HEK293 (cell line): ENCODE data around the gene GLT8D2.

Source experiments
- CTCF ChIA-PET: fragments of 350-600 bp; formaldehyde crosslinking; extraction: SDS; loops from one replicate; lab custom pipeline; 2021; ENCODE audit warnings: antibody characterized with exemption; lab: Yijun Ruan, JAX
- POLR2A ChIA-PET: fragments of 300-600 bp; formaldehyde crosslinking; extraction: SDS; loops from one replicate; lab custom pipeline; 2020; ENCODE audit warnings: antibody characterized with exemption, inconsistent platforms; lab: Yijun Ruan, JAX
- H3K27ac ChIP-seq: fragments of 200-500 bp; sonication (Bioruptor generic); 2 replicates; pipeline ENCODE4 v1.5.1; 2014; ENCODE audit warnings: low read depth, low read length, control low read depth, inconsistent platforms; ENCODE audit errors: extremely low read depth
- H3K36me3 ChIP-seq, 2 experiments: fragments of 200-500 bp in 1 of 2; sonication (Bioruptor generic) in 1 of 2; 1 replicate in 1 of 2; 2 replicates in 1 of 2; pipeline ENCODE4 v1.5.1; 2014 to 2017; ENCODE audit warnings: inconsistent platforms in 2 of 2, low read length in 2 of 2; ENCODE audit not compliant: control insufficient read depth in 2 of 2, insufficient read depth in 1 of 2
- H3K4me1 ChIP-seq: fragments of 200-500 bp; sonication (Bioruptor generic); 2 replicates; pipeline ENCODE4 v1.5.1; 2014; ENCODE audit warnings: mild to moderate bottlenecking, low read length, inconsistent platforms; ENCODE audit not compliant: control insufficient read depth, insufficient read depth
- H3K4me3 ChIP-seq: 2 replicates; pipeline ENCODE4 v1.5.1; 2011; ENCODE audit warnings: low read depth, mild to moderate bottlenecking, control low read depth, low read length, moderate library complexity
- H3K9me3 ChIP-seq: fragments of 200-500 bp; sonication (Bioruptor generic); 2 replicates; pipeline ENCODE4 v1.5.1; 2014; ENCODE audit warnings: low read depth, low read length, inconsistent platforms; ENCODE audit not compliant: control insufficient read depth, insufficient read depth
- BCL11A ChIP-seq: fragments of 450-650 bp; formaldehyde crosslinking; IDR thresholded peaks from 2 replicates; pipeline ENCODE4 v1.5.1; 2016; ENCODE audit warnings: low read depth, missing biosample characterization, missing genetic modification characterization
- GLIS2 ChIP-seq: fragments of 450-650 bp; formaldehyde crosslinking; IDR thresholded peaks from 2 replicates; pipeline ENCODE4 v1.5.1; 2016; ENCODE audit warnings: missing biosample characterization, missing genetic modification characterization
- HOXC10 ChIP-seq: sonication (generic); formaldehyde crosslinking; IDR thresholded peaks from 2 replicates; pipeline ENCODE4 v1.8.1; 2023; ENCODE audit warnings: mild to moderate bottlenecking, missing genetic modification reagents
- MYNN ChIP-seq: fragments of 450-650 bp; formaldehyde crosslinking; IDR thresholded peaks from 2 replicates; pipeline ENCODE4 v1.5.1; 2016; ENCODE audit warnings: missing biosample characterization, missing genetic modification characterization, borderline replicate concordance
- PRDM4 ChIP-seq: fragments of 450-650 bp; formaldehyde crosslinking; IDR thresholded peaks from 2 replicates; pipeline ENCODE4 v1.5.1; 2017; ENCODE audit warnings: missing biosample characterization, missing genetic modification characterization
- ZFHX2 ChIP-seq: fragments of 450-650 bp; formaldehyde crosslinking; conservative IDR thresholded peaks from 2 replicates; pipeline ENCODE4 v1.5.1; 2016; ENCODE audit warnings: missing biosample characterization, missing genetic modification characterization
- ZNF121 ChIP-seq: fragments of 450-650 bp; formaldehyde crosslinking; IDR thresholded peaks from 2 replicates; pipeline ENCODE4 v1.5.1; 2016; ENCODE audit warnings: missing biosample characterization, missing genetic modification characterization
- ZNF184 ChIP-seq: fragments of 450-650 bp; IDR thresholded peaks from 2 replicates; pipeline ENCODE4 v1.5.1; 2018; ENCODE audit warnings: missing biosample characterization, mild to moderate bottlenecking, missing genetic modification characterization
- ZNF221 ChIP-seq: fragments of 450-650 bp; formaldehyde crosslinking; IDR thresholded peaks from 2 replicates; pipeline ENCODE4 v1.5.1; 2017; ENCODE audit warnings: missing biosample characterization, missing genetic modification characterization, borderline replicate concordance
- ZNF266 ChIP-seq: fragments of 450-650 bp; formaldehyde crosslinking; IDR thresholded peaks from 2 replicates; pipeline ENCODE4 v1.5.1; 2016; ENCODE audit warnings: missing biosample characterization, missing genetic modification characterization, low read depth
- ZNF292 ChIP-seq: fragments of 450-650 bp; formaldehyde crosslinking; IDR thresholded peaks from 2 replicates; pipeline ENCODE4 v1.5.1; 2016; ENCODE audit warnings: low read depth, missing biosample characterization, missing genetic modification characterization, borderline replicate concordance
- ZNF302 ChIP-seq: fragments of 450-650 bp; formaldehyde crosslinking; IDR thresholded peaks from 2 replicates; pipeline ENCODE4 v1.5.1; 2016; ENCODE audit warnings: missing biosample characterization, missing genetic modification characterization, low read depth
- ZNF335 ChIP-seq: fragments of 450-650 bp; formaldehyde crosslinking; conservative IDR thresholded peaks from 2 replicates; pipeline ENCODE4 v1.5.1; 2016; ENCODE audit warnings: missing biosample characterization, missing genetic modification characterization
- ZNF704 ChIP-seq: fragments of 450-650 bp; formaldehyde crosslinking; IDR thresholded peaks from 2 replicates; pipeline ENCODE4 v1.5.1; 2016; ENCODE audit warnings: missing biosample characterization, missing genetic modification characterization
- TF ChIP-seq, protein P1 (sequence below): fragments of 450-650 bp; formaldehyde crosslinking; IDR thresholded peaks from 2 replicates; pipeline ENCODE4; 2016; ENCODE audit warnings: missing biosample characterization, missing genetic modification characterization
- TF ChIP-seq, protein P2 (sequence below): fragments of 450-650 bp; formaldehyde crosslinking; IDR thresholded peaks from 2 replicates; pipeline ENCODE4 v1.5.1; 2016; ENCODE audit warnings: missing biosample characterization, missing genetic modification characterization
- TF ChIP-seq, protein P3 (sequence below): fragments of 450-650 bp; formaldehyde crosslinking; IDR thresholded peaks from 2 replicates; pipeline ENCODE4 v1.5.1; 2016; ENCODE audit warnings: missing biosample characterization, missing genetic modification characterization

Gene GLT8D2

GRCh38 chr12:103957865-103958388, 92.1 kb downstream of the GLT8D2 start:
- CTCF ChIA-PET: interaction anchor here (0.6 kb wide), 1 partner anchor 74 kb away, joined by 8 read pairs; no protein-coding TSS in a partner anchor
- H3K36me3 ChIP-seq: peaks cover 17 to 21% of the 10 kb centered on the region in 2 experiments
- POLR2A ChIA-PET: interaction anchor here (0.6 to 3.2 kb wide), 3 partner anchors 8 to 28 kb away, joined by 3 to 80 read pairs (median 26); partner anchors contain the start of genes HSP90B1 and TDG
- 0 out of 2 replicates have a peak, but pooled peaks cover 2% of the 10 kb centered on the region for H3K4me1 ChIP-seq
- H3K27ac ChIP-seq: peak overlapping the region; percentile 86
- H3K4me3 ChIP-seq: no peak overlapping the region
- TF ChIP-seq ZNF121 (tag by site-specific recombination): peak; percentile 91
- TF ChIP-seq, protein P1, sequence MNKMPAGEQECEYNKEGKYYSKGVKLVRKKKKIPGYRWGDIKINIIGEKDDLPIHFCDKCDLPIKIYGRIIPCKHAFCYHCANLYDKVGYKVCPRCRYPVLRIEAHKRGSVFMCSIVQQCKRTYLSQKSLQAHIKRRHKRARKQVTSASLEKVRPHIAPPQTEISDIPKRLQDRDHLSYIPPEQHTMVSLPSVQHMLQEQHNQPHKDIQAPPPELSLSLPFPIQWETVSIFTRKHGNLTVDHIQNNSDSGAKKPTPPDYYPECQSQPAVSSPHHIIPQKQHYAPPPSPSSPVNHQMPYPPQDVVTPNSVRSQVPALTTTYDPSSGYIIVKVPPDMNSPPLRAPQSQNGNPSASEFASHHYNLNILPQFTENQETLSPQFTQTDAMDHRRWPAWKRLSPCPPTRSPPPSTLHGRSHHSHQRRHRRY (tag by site-specific recombination): no peak
- H3K9me3 ChIP-seq: no peaks in the 10 kb centered on the region

DNA sequence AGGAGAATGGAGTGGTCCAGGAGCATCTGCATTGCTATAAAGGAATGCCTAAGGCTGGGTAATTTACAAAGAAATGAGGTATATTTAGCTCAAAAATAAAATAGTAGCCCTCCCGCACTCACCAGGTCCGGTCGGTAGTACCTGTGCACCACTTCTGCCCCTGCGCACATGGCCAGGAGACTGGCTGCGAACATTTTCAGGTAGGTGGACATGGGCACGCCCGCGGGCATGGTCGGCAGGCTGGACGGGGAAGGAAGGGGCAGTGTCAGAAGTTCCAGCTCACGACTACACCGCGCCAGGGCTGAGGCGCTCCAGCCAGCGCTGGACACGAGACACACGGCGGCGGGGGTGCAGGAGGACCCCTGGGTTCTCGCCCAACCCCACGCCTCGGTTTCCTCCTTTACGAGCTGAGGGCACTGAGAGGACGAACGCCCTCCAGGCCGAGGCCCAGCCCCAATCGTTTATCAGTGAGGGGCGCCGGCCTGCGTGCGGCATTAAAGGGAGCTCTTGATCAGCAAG, 93.4 kb downstream of the GLT8D2 start:
- Histone ChIP-seq H3K36me3 (peaks cover 31 to 34% of the 10 kb centered on the region in 2 experiments), H3K9me3 (no peaks in the 10 kb centered on the region), H3K4me1 (0 out of 2 replicates have a peak, but pooled peaks cover 2% of the 10 kb centered on the region), H3K27ac (peak overlapping the region; percentile 86), H3K4me3 (peak overlapping the region; percentile 79)
- ChIA-PET CTCF (interaction anchor here (0.6 to 1.6 kb wide), 5 partner anchors 11 to 152 kb away, joined by 3 to 6 read pairs (median 3); no protein-coding TSS in a partner anchor), POLR2A (interaction anchor here (0.9 to 3.2 kb wide), 7 partner anchors 10 to 94 kb away, joined by 3 to 80 read pairs (median 3); partner anchors contain the start of genes GLT8D2, HSP90B1 and TDG)
- TF ChIP-seq ZNF302 (tag by site-specific recombination): no peak
- TF ChIP-seq ZNF292: no peak
- peak; percentile 51 for TF ChIP-seq ZNF335 (tag by site-specific recombination)
- TF ChIP-seq, protein P2, sequence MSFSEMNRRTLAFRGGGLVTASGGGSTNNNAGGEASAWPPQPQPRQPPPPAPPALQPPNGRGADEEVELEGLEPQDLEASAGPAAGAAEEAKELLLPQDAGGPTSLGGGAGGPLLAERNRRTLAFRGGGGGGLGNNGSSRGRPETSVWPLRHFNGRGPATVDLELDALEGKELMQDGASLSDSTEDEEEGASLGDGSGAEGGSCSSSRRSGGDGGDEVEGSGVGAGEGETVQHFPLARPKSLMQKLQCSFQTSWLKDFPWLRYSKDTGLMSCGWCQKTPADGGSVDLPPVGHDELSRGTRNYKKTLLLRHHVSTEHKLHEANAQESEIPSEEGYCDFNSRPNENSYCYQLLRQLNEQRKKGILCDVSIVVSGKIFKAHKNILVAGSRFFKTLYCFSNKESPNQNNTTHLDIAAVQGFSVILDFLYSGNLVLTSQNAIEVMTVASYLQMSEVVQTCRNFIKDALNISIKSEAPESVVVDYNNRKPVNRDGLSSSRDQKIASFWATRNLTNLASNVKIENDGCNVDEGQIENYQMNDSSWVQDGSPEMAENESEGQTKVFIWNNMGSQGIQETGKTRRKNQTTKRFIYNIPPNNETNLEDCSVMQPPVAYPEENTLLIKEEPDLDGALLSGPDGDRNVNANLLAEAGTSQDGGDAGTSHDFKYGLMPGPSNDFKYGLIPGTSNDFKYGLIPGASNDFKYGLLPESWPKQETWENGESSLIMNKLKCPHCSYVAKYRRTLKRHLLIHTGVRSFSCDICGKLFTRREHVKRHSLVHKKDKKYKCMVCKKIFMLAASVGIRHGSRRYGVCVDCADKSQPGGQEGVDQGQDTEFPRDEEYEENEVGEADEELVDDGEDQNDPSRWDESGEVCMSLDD: no peak
- TF ChIP-seq GLIS2 (tag by site-specific recombination): 0 out of 2 replicates have a peak, but pooled peaks have one; percentile 55
- no peak for TF ChIP-seq MYNN (tag by site-specific recombination)
- TF ChIP-seq ZFHX2: 0 out of 2 replicates have a peak, but pooled peaks have one; percentile 14
- no peak for TF ChIP-seq BCL11A (tag by site-specific recombination)
- TF ChIP-seq PRDM4: no peak
- no peak for TF ChIP-seq ZNF266
- no peak for TF ChIP-seq ZNF184 (tag by site-specific recombination)
- no peak for TF ChIP-seq ZNF221 (tag by site-specific recombination)
- TF ChIP-seq, protein P3, sequence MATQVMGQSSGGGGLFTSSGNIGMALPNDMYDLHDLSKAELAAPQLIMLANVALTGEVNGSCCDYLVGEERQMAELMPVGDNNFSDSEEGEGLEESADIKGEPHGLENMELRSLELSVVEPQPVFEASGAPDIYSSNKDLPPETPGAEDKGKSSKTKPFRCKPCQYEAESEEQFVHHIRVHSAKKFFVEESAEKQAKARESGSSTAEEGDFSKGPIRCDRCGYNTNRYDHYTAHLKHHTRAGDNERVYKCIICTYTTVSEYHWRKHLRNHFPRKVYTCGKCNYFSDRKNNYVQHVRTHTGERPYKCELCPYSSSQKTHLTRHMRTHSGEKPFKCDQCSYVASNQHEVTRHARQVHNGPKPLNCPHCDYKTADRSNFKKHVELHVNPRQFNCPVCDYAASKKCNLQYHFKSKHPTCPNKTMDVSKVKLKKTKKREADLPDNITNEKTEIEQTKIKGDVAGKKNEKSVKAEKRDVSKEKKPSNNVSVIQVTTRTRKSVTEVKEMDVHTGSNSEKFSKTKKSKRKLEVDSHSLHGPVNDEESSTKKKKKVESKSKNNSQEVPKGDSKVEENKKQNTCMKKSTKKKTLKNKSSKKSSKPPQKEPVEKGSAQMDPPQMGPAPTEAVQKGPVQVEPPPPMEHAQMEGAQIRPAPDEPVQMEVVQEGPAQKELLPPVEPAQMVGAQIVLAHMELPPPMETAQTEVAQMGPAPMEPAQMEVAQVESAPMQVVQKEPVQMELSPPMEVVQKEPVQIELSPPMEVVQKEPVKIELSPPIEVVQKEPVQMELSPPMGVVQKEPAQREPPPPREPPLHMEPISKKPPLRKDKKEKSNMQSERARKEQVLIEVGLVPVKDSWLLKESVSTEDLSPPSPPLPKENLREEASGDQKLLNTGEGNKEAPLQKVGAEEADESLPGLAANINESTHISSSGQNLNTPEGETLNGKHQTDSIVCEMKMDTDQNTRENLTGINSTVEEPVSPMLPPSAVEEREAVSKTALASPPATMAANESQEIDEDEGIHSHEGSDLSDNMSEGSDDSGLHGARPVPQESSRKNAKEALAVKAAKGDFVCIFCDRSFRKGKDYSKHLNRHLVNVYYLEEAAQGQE (tag by site-specific recombination): no peak
- TF ChIP-seq ZNF704 (tag by site-specific recombination): no peak
- 0 out of 2 replicates have a peak, but pooled peaks have one; percentile 15 for TF ChIP-seq HOXC10
